Activated CD4-positive, alpha-beta T cell treated with anti-CD3 and anti-CD28 coated beads, Interleukin-2, amount 50 U/mL, for 48 hours (primary cell): Measurements from ENCODE around the gene MRPL55.

Source experiments
- DNase-seq, 2 experiments: peaks; one replicate each; pipeline ENCODE4 v3.0.0-alpha.2; 2020

Gene MRPL55

DNA sequence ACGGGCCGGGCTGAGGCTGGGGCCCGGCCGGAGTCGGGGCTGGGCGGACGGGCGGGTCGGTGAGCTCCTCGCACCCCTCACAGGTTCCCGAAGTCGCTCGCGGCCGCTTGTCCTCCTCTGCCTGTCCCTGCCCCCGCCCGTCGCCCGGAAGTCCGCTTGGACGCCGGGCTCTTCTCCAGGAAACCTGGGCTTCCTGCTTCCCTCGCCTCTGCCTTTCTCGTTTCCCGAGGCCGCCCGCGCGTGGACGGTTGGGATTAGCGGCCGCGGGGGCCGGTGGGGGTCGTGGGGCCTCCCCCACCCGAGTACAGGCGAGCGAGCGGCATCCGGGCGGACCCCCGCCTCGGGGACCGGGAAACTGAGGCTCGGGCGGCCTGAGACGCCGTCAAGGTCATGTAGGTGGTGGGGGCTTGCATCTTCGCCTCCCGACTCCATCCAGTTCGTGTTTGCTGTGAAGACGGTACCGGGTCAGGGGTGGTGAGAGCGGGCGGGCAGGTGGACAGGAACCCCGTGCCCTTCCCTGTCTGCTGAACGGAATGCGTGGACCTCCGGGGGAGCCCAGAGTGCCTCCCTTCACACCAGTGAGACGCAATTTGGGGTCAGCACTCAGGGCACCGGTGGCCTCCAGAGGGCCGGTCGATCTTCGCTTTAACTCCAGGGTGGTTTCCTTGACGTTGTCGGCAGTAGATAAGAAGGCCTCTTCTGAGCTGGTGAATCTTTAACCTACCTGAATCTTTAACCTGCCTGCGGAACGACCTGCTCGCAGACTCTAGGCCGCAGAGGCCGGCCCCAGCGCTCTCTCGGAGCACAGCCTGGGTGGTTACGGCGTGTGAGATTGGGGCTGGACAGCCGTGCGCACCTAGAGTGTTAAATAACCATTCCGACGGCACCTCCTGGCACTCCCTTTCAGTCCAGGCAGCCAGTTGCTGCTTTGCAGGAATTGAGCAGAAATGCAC lies 25.9 kb downstream of the MRPL55 start:
- peak; percentile 39 to 42 for DNase-seq

- DNase-seq: peak; percentile 85 to 87
These were observed 26.7 kb downstream of the MRPL55 start, which contains the start of gene ARF1 for GRCh38 chr1:228082214-228082917. Gene ARF1 (plus strand): TSS chr1:228082708. CDS start chr1:228097115, 14,407 bp downstream.

DNA sequence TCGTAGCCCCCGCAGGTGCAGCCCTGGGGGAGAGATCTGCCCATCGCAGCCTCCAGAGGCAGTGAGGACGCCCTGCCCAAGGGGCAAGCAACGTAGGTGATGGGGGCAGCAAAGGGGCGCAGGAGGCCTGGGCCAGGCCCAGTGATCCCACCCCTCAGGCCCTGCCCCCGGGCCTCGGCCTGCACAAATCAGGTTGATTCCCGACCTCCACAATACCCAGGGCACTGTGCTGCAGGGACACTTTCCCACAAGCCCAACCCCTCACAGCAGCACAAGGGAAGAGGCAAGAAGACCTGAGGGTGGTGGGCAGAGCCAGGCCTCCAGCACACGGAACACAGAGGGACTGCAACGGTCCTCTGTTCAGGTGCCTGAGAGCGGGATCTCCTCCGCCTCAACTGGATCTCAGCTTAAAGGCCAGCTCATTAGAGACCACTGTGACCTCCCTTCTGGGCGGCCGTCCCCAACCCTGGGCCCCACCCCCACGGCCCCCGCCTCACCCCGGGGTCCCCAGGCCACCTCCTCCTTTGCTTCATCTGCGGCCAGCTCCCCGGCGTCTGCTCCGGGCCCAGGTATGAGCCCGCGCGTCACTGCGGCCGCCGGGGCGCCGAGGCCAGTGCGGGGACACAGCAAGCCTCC lies 27.4 kb downstream of the MRPL55 start:
- peak in 1 of 2 experiments; percentile 24 for DNase-seq

DNA sequence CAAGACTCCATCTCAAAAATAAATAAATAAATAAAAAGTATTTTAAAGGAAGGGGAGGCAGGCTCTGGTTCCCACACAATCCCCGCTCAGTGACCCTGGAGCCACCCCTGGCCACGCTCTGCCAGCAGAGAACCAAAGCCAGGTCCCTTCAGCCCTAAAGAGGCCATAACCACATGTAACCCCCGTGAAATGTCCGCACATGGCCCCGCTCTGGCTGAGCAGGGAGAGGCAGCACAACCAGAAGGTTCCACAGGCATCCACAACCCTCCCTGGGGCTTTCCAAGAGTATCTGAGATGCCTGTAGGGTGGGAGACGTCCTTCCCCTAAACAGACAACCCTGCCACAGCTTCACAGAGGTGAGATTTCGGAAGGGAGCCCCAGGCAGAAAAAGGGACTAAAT lies 28.0 kb downstream of the MRPL55 start:
- DNase-seq: no peak

GRCh38 chr1:228079601-228080263 lies 29.4 kb downstream of the MRPL55 start:
- DNase-seq: no peak

DNA sequence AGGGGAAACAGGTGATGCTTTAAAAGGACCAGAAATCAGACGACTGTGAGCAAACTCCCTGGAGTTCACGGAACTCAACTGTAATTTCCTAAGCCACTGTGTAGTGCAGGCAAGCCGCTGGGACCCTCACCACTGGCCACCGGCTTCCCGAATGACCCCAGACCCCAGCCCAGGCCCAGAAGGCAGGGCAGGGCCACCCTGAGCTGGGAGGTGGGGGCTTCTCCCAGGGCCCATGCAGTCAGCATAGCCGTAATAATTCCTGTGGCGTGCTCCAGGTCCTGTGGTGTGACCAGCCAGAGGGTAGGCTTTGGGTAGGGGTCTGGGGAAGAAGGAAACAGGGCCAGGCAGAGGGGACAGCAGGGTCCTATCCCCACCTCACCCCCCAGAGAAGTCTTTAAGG lies 30.1 kb downstream of the MRPL55 start:
- DNase-seq: no peak

- no peak for DNase-seq
These were observed 31.4 kb downstream of the MRPL55 start for GRCh38 chr1:228077565-228078330.

DNA sequence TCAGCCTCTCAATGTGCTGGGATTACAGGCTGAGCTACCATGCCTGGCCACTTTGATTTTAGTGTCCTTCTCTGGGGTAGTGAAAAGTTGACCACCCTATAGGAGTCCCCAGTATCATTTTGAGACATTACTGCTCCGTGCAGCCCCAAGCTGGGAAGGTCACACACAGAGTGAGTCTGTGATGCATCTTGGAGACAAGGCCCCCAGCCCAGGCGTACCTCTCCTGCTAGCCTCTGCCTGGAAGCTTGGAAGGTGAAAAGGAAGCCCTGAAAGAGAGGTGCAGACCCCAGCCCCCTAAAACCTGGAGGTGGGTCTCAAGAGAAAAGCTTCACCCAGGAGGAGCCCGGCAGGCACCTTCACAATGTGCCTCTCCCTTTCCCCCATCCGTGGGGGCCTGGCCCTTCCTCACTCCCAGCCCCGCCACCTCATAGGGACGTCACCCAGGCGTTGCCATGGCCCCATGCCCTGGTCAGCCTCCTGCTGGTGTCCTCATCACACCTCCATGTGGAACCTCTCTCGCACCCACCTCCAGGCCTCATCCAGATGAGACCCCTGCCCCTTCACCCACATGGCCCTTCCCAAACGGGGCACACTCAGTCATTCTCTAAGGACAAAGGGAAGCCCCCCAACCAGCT lies 32.2 kb downstream of the MRPL55 start:
- no peak for DNase-seq

- no peak for DNase-seq
These were observed 33.3 kb downstream of the MRPL55 start for GRCh38 chr1:228075801-228076271.

DNA sequence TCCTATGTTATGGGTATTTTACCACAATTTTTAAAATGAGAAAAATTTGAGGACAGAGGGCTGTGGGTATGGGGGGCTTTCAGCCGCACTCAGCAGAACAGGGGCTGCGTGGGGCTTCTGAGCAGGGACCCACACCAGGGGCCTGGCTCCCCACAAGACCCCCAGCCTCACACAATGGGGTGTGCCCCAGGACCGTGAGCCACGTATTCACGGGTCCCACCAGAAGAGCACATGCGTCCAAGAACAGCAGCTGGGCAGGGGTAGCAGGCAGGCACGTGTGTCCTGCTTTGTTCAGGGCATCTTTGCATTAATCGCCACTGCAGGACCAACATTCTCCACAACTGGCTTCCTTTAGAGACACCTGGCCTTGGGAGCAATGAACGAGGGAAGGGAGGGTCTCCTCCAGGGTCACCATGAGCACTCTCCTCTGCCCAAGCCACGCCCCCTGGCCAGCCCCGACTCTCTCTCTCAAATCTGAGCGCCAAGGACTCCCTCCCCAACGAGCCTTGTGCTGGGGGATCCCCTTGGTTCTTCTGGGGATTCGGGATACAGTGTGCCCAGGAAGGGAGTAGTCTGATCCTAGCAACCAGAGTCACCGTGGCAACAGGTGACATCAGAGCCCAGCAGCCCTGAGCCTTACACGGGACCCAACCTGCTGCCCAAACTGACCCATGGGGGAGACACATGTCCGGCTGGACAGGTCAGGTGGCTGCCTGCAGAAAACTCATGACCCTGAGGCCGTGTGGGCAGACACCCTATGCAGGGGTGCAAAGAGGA lies 34.0 kb downstream of the MRPL55 start:
- no peak for DNase-seq

- DNase-seq: no peak
These were observed 35.1 kb downstream of the MRPL55 start for GRCh38 chr1:228073857-228074545.

DNA sequence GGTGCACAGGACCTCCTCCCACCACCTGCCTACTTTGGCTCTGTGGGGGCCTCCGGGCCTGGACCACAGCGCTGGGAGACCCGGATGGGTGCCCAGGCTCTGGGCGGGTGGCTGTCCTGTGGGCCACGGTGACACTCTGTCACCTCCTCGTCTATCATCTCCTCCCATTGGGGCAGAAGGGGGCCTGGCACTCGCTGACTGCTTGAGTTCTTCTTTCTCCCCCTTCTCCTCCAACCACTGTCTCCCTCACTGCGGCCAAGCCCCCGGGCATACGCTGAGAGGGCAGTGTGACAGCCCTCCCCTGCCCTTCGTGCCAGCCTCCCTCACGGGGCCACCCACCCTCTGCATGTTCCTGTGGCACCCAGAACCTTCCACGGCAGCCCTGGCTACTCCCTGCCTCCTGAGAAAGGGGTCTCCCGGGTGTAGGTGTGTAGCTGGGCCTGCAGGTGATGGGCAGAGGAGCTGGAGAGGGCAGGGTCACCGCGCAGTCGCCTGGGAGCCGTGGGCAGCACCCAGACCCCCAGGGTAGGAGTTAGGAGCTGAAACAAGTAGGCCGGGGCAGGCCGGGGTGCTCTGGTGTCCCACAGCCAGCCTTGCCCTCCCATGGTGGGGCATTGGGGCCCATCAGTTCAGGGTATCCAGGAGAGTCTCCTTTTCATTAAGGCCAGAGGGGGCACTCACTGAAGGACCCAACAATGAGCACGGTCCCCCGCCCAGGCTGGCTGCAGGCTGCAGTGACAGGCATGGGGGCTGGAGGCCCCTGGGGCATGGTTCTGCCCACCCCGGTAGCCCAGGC lies 35.8 kb downstream of the MRPL55 start:
- no peak for DNase-seq

- DNase-seq: no peak
These were observed 36.4 kb downstream of the MRPL55 start for GRCh38 chr1:228072658-228073043.

DNA sequence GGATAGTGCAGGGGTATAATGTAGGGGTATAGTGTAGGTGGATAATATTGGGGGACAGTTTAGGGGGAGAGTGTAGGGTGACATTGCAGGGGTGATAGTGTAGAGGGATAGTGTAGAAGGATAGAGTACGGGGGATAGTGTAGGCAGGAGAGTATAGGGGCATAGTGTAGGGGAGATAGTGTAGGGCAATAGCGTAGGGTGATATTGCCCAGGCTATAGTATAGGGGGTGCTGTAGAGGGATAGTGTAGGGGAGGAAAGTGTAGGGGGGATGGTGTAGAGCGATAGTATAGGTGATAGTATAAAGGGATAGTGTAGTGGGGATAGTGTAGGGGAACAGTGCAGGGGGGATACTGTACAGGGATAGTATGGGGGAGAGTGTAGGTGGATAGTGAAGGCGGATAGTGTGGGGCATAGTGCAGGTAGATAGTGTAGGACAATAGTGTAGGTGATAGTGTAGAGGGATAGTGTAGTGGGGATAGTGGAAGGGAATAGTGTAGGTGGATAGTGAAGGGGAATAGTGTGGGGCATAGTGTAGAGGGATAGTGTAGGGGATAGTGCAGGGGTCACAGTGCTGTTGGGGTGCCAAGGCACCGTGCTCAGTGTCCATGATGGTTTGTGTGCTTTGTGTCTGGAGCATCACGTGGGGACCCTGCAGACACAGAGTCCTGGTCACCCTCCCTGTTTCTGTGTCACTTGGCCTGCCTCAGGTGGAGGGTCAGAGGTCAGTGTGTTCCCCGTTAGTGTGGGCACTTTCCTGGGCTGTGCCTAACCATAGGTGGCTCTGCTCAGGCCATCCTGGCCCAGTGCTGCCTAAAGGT lies 37.1 kb downstream of the MRPL55 start:
- DNase-seq: no peak

- no peak for DNase-seq
These were observed 38.2 kb downstream of the MRPL55 start for GRCh38 chr1:228070851-228071250.

GRCh38 chr1:228070173-228070572 lies 38.9 kb downstream of the MRPL55 start:
- DNase-seq: no peak

DNA sequence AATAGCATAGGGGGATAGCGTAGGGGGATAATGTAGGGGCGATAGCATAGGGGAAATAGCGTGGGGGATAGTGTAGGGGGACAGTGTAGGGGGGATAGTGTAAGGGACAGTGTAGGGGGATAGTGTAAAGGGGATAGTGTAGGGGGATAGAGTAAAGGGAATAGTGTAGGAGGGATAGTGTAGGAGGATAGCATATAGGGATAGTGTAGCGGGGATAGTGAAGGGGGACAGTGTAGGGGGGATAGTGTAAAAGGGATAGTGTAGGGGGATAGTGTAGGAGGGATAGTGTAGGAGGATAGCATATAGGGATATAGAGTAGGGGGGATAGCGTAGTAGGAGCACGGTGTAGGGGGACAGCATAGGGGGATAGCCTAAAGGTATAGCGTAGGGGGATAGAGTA lies 40.7 kb downstream of the MRPL55 start:
- DNase-seq: no peak
